Fibroblast of lung (primary cell): Measurements from ENCODE around the gene IGFL1.

Experiments used
- EZH2 ChIP-seq: IDR thresholded peaks from 2 replicates; pipeline ENCODE4 v1.5.1; 2012; ENCODE audit warnings: low read length, control low read depth, mild to moderate bottlenecking; ENCODE audit errors: missing control alignments
- TF ChIP-seq, protein P1 (sequence below), 2 donors: IDR thresholded peaks in 1 of 2; conservative IDR thresholded peaks in 1 of 2; 1 replicate in 1 of 2; 2 replicates in 1 of 2; pipeline ENCODE4 v1.5.1; 2011 to 2012; ENCODE audit warnings: low read length in 2 of 2, control low read depth in 1 of 2, inconsistent platforms in 1 of 2, low read depth in 1 of 2, mild to moderate bottlenecking in 1 of 2

DNA sequence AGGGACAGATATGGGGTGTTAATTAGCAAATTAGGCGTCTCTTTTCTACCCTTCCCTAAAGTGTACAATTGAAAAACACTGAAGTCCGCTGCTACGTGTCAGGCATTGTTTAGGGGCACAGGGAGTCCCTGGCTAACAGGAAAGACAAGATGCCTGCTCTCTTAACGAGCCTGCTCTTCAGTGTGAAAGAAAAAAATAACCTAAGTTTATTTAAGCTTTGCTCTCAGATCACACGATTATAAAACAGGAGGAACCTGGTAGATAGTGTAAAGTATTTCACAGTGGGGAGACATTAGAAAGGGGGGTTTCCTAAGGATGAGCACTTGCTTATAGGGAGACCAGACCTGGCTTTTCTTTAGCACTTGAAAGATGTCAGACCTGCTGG lies 42.8 kb upstream of the IGFL1 start:
- TF ChIP-seq, protein P1, sequence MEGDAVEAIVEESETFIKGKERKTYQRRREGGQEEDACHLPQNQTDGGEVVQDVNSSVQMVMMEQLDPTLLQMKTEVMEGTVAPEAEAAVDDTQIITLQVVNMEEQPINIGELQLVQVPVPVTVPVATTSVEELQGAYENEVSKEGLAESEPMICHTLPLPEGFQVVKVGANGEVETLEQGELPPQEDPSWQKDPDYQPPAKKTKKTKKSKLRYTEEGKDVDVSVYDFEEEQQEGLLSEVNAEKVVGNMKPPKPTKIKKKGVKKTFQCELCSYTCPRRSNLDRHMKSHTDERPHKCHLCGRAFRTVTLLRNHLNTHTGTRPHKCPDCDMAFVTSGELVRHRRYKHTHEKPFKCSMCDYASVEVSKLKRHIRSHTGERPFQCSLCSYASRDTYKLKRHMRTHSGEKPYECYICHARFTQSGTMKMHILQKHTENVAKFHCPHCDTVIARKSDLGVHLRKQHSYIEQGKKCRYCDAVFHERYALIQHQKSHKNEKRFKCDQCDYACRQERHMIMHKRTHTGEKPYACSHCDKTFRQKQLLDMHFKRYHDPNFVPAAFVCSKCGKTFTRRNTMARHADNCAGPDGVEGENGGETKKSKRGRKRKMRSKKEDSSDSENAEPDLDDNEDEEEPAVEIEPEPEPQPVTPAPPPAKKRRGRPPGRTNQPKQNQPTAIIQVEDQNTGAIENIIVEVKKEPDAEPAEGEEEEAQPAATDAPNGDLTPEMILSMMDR (conservative IDR thresholded peaks at IDR 0.05 in 1 of 2, IDR thresholded peaks at IDR 0.05 in 1 of 2; ENCODE audit: low read depth in 1 of 2, low read length in 2 of 2), result no peak
- no peak for TF ChIP-seq EZH2
